ENCODE results near the gene SDF4. TPM values are rescaled to one million over a fixed set of nuclear protein-coding genes. Genes with fewer than 3 reads are reported as not detected.

The SDF4 gene
- total and polyA plus RNA-seq, 2 of the 13 experiments (the other 11 are each of a cell fraction or from before 2014, with no cell fraction given) = 80.8 to 107 TPM

- TF ChIP-seq ZNF501 (CRISPR knock-in tag; IDR thresholded peaks at IDR 0.05) = peak; percentile 23
- peak; percentile 54; the same call in 1 of the 2 replicates for TF ChIP-seq ZIK1 (CRISPR knock-in tag; IDR thresholded peaks at IDR 0.05; ENCODE audit: borderline replicate concordance, low read depth)
- TF ChIP-seq SP4 (CRISPR knock-in tag; IDR thresholded peaks at IDR 0.05) = peak; percentile 20; the same call in 1 of the 2 replicates
- TF ChIP-seq RXRA (CRISPR knock-in tag; IDR thresholded peaks at IDR 0.05) = peak; percentile 89
- TF ChIP-seq TFE3 (CRISPR knock-in tag; IDR thresholded peaks at IDR 0.05) = peak; percentile 69
- TF ChIP-seq ZNF589 (CRISPR knock-in tag; conservative IDR thresholded peaks at IDR 0.05) = peak; percentile 82; the same call in 1 of the 2 replicates
- peak; percentile 78; the same call in 1 of the 2 replicates for TF ChIP-seq ZNF563 (CRISPR knock-in tag; IDR thresholded peaks at IDR 0.05)
- no peak for TF ChIP-seq FIP1L1 (IDR thresholded peaks at IDR 0.05; ENCODE audit: borderline replicate concordance, insufficient read depth, low read depth, low read length)
- peak; percentile 98 for TF ChIP-seq ZNF414 (CRISPR knock-in tag; IDR thresholded peaks at IDR 0.05)
- TF ChIP-seq ZBTB10 (CRISPR knock-in tag; IDR thresholded peaks at IDR 0.05; ENCODE audit: borderline replicate concordance) = peak; percentile 78; the same call in 1 of the 2 replicates
- TF ChIP-seq CBX1 (IDR thresholded peaks at IDR 0.05; ENCODE audit: low read depth) = peak; percentile 28
- no peak for TF ChIP-seq ZSCAN12 (CRISPR knock-in tag; IDR thresholded peaks at IDR 0.05)
- no peak for TF ChIP-seq NCOR1 (IDR thresholded peaks at IDR 0.05; ENCODE audit: borderline replicate concordance, low read length)
- TF ChIP-seq PAXIP1 (CRISPR knock-in tag; conservative IDR thresholded peaks at IDR 0.05) = peak; percentile 68
- TF ChIP-seq SKI (IDR thresholded peaks at IDR 0.05; ENCODE audit: partially characterized antibody) = peak; percentile 36
- no peak for TF ChIP-seq GLMP (CRISPR knock-in tag; IDR thresholded peaks at IDR 0.05; ENCODE audit: borderline replicate concordance)
Observed at GRCh38 chr1:1237874-1238701, 6.3 kb upstream of the SDF4 start (continued).
